GM11168 (cell line): ENCODE results near the gene SUZ12.
"Not testable (repeated sequence)": the region's sequence is repeated elsewhere in the genome, so short reads cannot be mapped to it uniquely, and the experiment has no call there.

Experiments used
- in situ Hi-C: fragments of 300-500 bp; cut with MboI; formaldehyde crosslinking; loops from one replicate; pipeline ENCODE4 v1.12.0; 2022; ENCODE audit warnings: low sequenced_read_pairs; ENCODE audit not compliant: unreplicated experiment

Gene SUZ12

GRCh38 chr17:31941916-31942315 lies 5.1 kb downstream of the SUZ12 start:
- in situ Hi-C loops: not testable (repeated sequence)

- in situ Hi-C loops: not testable (repeated sequence)
These were observed 5.6 kb downstream of the SUZ12 start for GRCh38 chr17:31942396-31942795.

GRCh38 chr17:31951953-31952352 lies 15.1 kb downstream of the SUZ12 start:
- in situ Hi-C loops: not testable (repeated sequence)

GRCh38 chr17:31964131-31964530 lies 27.3 kb downstream of the SUZ12 start:
- in situ Hi-C loops: not testable (repeated sequence)

GRCh38 chr17:31967648-31968047 lies 30.8 kb downstream of the SUZ12 start:
- in situ Hi-C loops: no loop called here

GRCh38 chr17:31970416-31970815 lies 33.6 kb downstream of the SUZ12 start:
- in situ Hi-C loops: not testable (repeated sequence)

GRCh38 chr17:31974269-31975071 lies 37.7 kb downstream of the SUZ12 start:
- in situ Hi-C loops: loop anchor here (5.0 kb wide), 1 partner anchor 1202 kb away; no protein-coding TSS in a partner anchor

GRCh38 chr17:31975391-31975790 lies 38.6 kb downstream of the SUZ12 start:
- in situ Hi-C loops: loop anchor here (5.0 kb wide), 1 partner anchor 1203 kb away; no protein-coding TSS in a partner anchor

GRCh38 chr17:31991821-31992220 lies 55.0 kb downstream of the SUZ12 start:
- in situ Hi-C loops: not testable (repeated sequence)

- in situ Hi-C loops: no loop called here
These were observed 60.2 kb downstream of the SUZ12 start for GRCh38 chr17:31997005-31997404.

- in situ Hi-C loops: no loop called here
These were observed 70.2 kb downstream of the SUZ12 start, which contains the start of gene LRRC37B for GRCh38 chr17:32006957-32007462. LRRC37B (plus strand) TSS chr17:32007383; CDS start chr17:32021393, 14,010 bp downstream.

GRCh38 chr17:32007463-32008298 lies 70.9 kb downstream of the SUZ12 start:
- in situ Hi-C loops: no loop called here

GRCh38 chr17:32009262-32009542 lies 72.4 kb downstream of the SUZ12 start:
- in situ Hi-C loops: no loop called here

GRCh38 chr17:32010114-32010513 lies 73.3 kb downstream of the SUZ12 start:
- in situ Hi-C loops: no loop called here

- in situ Hi-C loops: no loop called here
These were observed 78.6 kb downstream of the SUZ12 start for GRCh38 chr17:32015245-32016013.

- in situ Hi-C loops: no loop called here
These were observed 79.4 kb downstream of the SUZ12 start for GRCh38 chr17:32016231-32016630.

- in situ Hi-C loops: no loop called here
These were observed 82.4 kb downstream of the SUZ12 start for GRCh38 chr17:32019228-32019627.

GRCh38 chr17:32020943-32021614 lies 84.3 kb downstream of the SUZ12 start:
- in situ Hi-C loops: loop anchor here (10.0 kb wide), 1 partner anchor 976 kb away; no protein-coding TSS in a partner anchor

GRCh38 chr17:32021615-32021955 lies 84.8 kb downstream of the SUZ12 start:
- in situ Hi-C loops: loop anchor here (10.0 kb wide), 1 partner anchor 977 kb away; no protein-coding TSS in a partner anchor

- in situ Hi-C loops: loop anchor here (10.0 kb wide), 1 partner anchor 978 kb away; no protein-coding TSS in a partner anchor
These were observed 85.7 kb downstream of the SUZ12 start for GRCh38 chr17:32022554-32022953.
